NCI-H2196 treated with DMSO at 0.1 percent for 48 hours (cell line): Measurements from ENCODE around the gene RFNG.

Experiments used
- DNase-seq: peaks from one replicate; lab custom pipeline; 2025; ENCODE audit not compliant: unreplicated experiment; lab: John Stamatoyannopoulos, UW

Gene RFNG

GRCh38 chr17:82004517-82005455 lies 46.8 kb downstream of the RFNG start:
- DNase-seq, result no peak

- no peak for DNase-seq
Observed at GRCh38 chr17:82003411-82004381, 47.9 kb downstream of the RFNG start.

- DNase-seq, result no peak
Observed at GRCh38 chr17:82001571-82002056, 50.0 kb downstream of the RFNG start.

- DNase-seq, result no peak
Observed at GRCh38 chr17:82000803-82001570, 50.6 kb downstream of the RFNG start.

- no peak for DNase-seq
Observed at GRCh38 chr17:81999976-82000802, 51.4 kb downstream of the RFNG start.

- no peak for DNase-seq
Observed at GRCh38 chr17:81999587-81999975, 52.0 kb downstream of the RFNG start.

- DNase-seq, result no peak
Observed at GRCh38 chr17:81998691-81999438, 52.7 kb downstream of the RFNG start.

GRCh38 chr17:81998212-81998611 lies 53.4 kb downstream of the RFNG start:
- DNase-seq, result no peak
